CD4-positive, alpha-beta T cell treated with Interleukin-12 subunit alpha and Interleukin-12 subunit beta, for 1 hour (primary cell): ENCODE results near the gene ZBTB7C.

ENCODE experiments used
- DNase-seq: peaks from one replicate; pipeline ENCODE4 v3.0.0-alpha.2; 2020

Gene ZBTB7C

GRCh38 chr18:48319801-48320638 lies 89.2 kb downstream of the ZBTB7C start:
- DNase-seq: no peak

- no peak for DNase-seq
These were observed 90.7 kb downstream of the ZBTB7C start for GRCh38 chr18:48318436-48318835.

DNA sequence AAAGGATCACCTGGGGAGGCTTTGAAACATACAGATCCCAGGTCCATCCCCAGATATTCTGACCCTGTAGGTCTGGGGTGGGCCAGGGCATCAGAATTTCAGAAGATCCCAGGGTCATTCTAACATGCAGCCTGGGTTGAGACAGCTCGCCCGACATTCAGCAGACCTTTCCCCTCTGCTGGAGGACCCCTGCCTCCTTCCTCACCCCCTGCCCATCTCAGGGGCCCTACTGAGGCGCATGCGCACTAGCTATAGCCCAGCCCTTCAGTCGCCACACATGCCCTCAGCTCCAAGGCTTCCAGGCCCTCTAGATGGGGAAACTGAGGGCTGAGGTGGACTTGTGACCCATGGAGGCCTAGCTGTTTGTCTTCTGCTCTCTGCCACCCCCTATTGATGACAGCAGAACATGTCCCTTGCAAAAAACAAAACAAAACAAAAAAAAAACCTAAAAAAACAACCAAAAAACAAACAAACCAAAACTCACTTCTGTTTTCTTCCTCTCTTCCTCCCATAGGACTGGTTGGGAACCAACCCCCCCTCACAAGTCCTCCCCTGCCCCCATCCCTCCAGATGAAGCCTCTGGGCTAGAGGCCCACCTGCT lies 91.3 kb downstream of the ZBTB7C start:
- no peak for DNase-seq

DNA sequence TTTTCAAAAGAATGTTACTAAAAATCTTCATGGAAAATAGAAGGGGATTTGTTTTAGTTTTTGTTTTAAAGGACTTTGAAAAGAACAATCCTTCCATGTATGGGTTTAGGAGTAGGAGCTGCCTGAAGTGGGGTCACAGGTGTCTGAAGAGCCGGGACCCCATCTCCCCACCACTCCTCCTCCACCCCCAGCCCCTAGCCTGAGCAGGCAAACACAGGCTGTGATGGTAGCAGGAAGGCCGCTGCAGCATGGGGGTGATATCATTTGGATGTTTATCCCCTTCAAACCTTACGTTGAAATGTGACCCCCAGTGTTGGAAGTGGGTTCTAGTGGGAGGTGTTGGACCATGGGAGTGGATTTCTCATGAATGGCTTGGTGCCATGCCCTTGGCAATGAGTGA lies 93.0 kb downstream of the ZBTB7C start:
- no peak for DNase-seq

DNA sequence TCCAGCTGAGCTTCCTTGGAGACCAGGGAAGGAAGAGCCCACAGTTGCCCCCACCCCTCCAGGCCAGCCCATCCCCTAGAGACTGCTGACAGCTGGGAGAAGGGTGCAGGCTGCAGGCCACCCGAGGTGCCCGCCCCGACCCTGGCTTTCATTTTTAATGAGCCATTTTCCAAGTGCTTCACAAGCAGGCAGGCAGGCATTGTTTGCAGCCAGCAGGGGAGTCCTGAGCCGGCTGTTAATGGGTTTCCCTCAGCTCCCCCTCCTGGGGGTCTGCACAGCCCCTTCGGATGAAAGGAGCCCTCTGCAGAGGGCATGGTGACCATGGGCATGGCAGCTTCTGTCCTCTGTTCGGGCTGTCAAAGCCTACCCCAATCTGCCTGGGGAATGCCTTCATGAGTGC lies 94.5 kb downstream of the ZBTB7C start:
- DNase-seq: no peak

DNA sequence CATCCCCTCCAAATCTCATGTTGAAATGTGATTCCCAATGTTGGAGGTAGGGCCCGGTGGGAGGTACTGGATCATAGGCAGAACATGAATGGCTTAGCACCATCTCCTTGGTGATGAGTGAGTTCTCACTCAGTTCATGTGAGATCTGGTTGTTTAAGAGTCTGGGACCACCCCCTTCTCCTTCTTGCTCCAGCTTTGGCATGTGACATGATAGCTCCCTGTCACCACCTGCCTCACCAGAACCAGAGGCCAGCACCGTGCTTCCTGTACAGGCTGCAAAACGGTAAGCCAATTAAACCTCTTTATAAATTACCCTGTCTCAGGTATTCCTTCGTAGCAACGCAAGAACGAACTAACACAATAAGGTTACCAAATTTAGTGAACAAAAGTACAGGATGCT lies 95.4 kb downstream of the ZBTB7C start:
- DNase-seq: no peak

- no peak for DNase-seq
These were observed 97.1 kb downstream of the ZBTB7C start for GRCh38 chr18:48312066-48312465.

DNA sequence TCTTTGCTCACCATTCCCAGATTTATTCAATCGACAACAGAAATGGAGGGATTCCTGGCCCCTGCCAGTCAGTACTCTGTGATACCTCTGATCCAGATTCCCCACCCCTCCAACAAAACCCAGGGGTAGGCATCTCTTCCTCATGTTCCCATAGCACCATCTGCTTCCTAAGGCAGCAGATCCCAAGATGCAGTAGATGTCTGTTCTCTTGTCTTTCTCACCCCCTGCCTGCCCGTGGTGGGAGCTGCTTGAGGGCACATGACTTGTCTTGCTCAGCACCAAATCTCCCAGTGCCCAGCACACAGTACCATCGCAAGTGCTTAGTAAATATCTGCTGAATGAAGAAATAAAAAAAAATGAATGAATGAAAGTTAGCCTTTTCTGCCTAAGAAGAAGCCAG lies 98.2 kb downstream of the ZBTB7C start:
- DNase-seq: no peak

- DNase-seq: no peak
These were observed 98.8 kb downstream of the ZBTB7C start for GRCh38 chr18:48310353-48310752.

DNA sequence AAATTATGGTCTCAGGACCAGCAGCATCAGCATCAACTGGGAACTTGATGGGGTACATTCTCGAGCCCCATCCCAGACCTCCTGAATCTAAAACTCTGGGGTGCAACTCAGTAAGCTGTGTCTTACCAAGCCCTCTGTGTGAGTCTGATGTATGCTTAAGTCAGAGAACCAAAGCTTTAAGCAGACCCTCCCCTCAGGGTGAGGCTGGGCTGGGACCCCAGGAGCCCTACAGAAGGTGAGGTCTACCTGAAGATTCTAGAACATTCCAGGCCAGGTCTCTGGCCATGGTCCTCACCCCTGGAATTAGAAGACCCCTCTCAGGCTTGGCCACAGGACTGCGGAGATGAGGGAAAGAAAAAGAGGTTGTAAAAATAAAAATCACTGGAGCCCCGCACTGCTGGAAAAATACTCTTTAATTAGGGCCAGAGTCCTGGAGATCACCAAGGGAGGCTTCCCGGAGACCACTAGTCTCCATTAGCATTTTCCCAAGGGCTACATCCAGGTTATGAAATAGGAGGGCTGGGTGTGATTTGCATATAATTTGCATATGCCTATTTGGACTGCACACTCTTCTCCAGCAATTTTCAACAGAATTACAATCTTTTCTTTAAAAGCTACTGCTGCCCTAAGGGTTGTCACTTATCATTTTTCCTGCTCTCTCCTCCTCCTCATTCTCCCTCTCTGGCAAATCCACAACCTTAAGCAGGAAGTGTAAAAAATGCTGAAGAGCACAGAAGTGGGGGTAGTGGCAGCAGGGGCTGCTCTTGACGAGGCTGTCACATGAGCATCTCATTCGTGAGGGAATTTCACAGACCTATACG lies 100.2 kb downstream of the ZBTB7C start:
- DNase-seq: no peak

GRCh38 chr18:48308027-48308635 lies 101.1 kb downstream of the ZBTB7C start:
- DNase-seq: no peak

GRCh38 chr18:48306838-48307237 lies 102.3 kb downstream of the ZBTB7C start:
- no peak for DNase-seq

DNA sequence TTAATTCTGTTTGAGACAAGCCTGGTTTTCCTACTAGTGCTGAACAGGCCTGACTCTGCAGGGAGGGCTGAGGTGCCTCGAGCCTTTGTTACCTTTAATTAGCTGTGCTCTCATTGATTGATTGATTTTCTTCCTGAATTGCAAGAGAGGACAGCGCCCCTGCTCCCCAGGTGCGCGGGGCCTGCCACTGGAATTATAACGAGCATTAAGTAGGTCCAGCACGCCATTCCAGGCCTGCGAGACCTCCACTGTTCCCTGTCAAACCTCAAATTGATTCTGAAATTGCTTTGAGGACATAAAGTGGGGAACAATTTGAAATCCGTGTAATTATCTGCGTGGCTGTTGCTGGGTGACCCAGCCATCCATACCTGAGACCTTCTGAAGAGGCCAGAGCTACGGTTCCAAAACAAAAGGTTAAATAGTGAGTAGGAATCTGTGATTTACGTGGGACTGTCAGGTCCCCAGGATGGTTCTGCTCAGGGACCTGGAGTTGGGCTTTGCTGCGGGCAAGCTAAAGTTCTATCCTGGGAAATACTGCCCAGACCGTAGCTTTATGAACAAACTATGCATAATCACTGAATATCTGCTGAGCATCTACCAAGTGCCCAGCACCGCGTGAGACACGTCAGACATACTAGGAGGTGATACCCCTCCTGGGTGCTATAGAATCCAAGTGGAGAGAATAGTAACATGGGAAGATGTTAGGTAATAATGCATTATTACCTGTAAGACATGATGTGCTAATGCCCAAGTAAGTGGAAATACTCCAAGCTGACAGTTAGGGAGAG lies 104.1 kb downstream of the ZBTB7C start:
- no peak for DNase-seq

- DNase-seq: no peak
These were observed 105.3 kb downstream of the ZBTB7C start for GRCh38 chr18:48303883-48304282.

DNA sequence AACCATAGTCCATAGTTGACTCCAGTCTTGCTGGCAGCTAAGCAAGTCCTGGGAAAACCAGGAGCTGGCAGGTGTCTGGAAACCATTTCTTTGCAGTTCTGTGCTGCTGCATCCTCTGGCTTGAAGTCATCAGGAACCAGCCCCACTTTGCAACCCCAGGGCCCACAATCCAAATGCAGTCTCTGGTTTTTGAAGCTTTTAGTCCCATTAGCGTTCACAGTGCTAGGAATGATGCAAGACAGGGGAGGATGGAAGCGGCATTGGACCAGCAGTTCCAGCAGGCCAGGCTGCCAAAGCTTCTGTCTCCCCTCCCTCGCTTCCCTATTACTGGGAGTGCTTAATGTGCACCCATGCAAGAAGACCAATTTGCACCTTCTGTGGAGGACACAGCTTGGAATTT lies 106.4 kb downstream of the ZBTB7C start:
- no peak for DNase-seq

- DNase-seq: no peak
These were observed 108.7 kb downstream of the ZBTB7C start for GRCh38 chr18:48300463-48300961.

GRCh38 chr18:48297139-48297538 lies 112.0 kb downstream of the ZBTB7C start:
- DNase-seq: no peak

GRCh38 chr18:48296581-48296980 lies 112.6 kb downstream of the ZBTB7C start:
- no peak for DNase-seq

DNA sequence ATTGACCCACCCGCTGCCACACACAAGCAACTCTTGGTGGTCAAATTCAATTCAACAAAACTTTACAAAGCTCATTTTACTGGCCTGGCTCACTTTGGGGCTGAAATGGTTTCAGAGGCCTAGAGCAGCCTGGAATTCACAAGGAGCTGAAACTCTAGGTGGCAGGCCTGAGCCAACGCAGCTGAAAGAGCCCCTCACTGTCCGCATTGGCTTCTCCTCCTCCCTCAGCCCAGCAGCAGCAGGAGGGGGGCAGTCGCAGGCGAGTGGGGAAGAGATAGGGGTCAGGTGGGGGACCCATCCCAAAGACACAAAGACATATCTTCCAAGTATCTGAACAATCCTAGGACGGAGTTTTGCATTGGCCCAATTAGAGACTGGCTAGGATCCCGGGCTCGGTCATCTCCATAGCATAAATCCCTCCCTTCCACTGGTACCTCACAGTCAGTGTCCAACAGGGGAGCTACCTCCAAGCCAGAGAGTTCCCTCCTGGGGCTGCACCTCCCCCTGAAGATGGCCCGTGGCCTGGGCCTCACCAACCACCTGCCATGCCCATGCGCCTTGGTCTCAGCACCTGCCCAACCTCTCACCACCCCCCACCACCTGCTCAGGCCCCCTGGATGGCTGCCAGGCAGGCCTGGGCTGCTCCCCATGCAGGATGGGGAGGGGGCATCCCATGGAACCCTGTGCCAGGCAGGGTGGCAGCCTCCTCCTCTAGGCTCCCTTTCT lies 113.4 kb downstream of the ZBTB7C start:
- DNase-seq: no peak

DNA sequence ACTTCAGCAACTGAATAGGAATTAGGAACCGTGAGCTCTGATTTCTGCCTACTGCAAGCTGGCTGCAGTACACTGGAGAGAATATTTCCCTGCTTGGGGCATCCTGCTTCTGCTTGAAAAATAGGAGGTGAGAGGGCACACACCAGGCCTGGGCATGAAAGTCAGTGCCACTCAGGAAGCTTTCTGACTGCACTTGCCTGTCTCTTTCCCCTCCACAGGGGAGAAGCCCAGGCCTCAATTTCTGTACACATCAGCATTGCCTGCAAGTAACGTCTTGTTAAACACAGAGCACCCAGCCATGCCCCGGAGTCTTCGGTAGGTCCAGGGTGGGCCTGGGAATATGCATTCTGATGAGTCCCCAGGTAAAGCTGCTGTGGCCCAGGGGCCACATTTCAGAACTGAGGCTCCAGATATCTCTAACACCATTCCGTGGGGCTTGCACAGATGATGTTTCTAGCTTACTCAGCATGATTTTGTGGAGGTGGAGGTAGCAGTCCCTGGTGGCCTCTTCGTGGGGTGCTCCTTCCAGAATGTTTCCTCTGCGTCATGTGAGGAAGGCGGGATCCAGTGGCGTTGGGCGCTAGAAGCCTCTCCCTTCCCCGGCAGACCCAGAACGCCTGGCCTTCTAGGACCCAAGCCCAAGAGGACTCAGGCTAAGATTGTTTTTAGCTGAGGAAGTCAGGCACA lies 114.1 kb downstream of the ZBTB7C start:
- DNase-seq: no peak
